ENCODE data around the gene MALRD1.

The MALRD1 gene

DNA sequence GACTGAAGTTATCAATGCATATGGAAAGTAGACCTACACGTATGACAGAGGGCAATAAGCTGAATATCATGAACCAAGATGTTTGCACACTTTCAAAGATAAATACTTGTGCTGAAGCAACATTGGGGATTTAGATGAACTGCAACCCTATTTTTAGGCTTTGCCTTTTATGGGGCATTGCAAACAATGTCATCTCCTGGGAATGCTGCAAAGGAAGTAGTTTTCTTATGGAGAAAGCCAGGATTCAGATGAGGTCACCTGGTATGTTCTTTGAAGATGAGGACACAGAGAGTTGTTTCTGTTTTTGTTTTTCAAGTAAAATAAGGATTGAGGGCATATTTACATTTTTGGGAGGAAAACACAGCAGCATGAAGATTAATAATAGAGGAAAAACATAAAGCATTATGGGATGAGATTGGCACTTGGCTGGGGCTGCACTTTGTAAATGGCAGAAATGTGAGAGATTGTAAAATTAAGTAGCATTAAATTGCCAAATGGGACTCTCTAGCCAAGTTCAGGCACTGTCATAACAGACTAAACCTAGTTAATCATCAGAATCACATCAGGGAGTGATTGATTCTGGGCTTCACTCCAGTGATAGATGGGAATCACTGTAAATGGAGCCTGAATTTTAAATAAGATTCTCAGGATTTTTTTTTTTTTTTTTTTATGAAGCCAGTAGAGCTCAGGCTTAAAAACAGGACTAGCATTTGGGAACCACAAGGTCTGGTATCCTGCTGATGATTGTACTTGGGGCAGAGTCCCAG is 63.1 kb downstream of the MALRD1 start:
- DNase-seq = no peak

- DNase-seq = no peak
Measured at GRCh38 chr10:19117438-19117837, 68.8 kb downstream of the MALRD1 start.

DNA sequence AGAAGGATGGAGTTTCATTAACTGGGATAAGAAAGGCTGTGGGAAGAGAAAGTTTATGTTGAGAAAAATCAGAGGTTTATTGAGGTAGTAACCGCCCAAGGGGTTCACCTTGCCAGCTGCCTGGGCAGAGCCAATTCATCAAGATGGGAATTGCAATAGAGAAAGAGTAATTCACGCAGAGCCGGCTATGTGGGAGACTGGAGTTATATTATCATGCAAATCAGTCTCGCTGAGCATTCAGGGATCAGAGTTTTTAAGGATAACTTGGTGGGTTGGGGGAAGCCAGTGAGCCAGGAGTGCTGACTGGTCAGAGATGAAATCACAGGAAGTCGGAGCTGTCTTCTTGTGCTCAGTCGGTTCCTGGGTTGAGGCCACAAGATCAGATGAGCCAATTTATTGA is 70.6 kb downstream of the MALRD1 start:
- no peak for DNase-seq

DNA sequence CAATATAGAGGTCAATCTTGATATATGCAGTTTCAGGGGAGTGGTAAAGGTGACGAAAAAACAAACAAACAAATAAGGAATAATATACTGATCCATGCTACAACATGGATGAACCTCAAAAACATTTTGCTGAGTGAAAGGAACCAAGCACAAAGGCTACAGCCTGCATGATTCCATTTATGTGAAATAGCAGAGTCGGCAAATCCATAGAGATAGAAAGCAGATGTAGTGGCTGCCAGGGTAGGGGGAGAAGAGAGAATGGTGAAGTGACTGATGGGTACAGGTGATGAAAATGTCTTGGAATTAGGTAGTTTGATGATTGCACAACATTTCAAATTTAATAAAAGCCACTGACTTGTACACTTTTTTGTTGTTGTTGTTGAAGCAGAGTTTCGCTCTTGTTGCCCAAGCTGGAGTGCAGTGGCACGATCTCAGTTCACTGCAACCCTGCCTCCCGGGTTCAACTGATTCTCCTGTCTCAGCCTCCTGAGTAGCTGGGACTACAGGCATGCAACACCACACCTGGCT is 71.8 kb downstream of the MALRD1 start:
- no peak for DNase-seq

- DNase-seq = no peak
Measured at GRCh38 chr10:19133992-19134391, 85.4 kb downstream of the MALRD1 start.

DNA sequence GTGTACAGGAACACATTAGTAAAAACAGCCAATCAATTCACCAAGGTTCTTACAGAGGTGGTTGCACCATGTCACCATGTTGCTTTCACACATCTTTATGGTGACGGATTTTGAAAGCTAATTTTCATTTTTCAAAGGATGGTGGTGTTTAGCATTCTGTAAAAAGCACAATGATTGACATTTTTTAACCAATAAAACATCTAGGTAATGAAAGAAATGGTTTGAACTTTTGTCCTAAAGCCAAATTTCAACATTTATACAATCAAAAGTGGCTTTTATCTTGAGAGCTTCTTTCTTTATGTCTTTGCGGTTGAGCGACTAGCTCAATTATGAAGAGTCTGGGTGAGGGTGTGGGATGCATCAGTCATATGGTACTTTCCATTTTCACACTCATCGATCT is 94.4 kb downstream of the MALRD1 start:
- DNase-seq = no peak

- no peak for DNase-seq
Measured at GRCh38 chr10:19144206-19144605, 95.6 kb downstream of the MALRD1 start.

DNA sequence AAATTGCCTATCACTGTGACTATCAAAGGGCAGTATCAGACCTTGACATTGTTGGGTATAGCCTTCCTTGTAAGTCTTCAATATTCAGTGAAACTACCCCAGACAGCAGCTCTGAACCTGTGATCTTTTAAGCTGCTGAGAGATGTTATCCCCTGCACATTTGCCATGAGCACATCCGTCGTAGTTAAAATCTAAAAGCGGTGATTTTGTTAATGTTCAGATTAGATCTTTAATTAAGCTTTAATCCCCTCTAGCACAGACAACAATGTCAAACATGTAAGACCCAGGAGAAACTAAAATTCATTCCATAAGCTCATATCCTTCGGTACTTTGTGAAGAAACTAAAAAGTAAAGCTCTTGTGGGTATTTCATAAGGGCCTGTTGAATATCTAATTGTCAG is 105.8 kb downstream of the MALRD1 start:
- no peak for DNase-seq

GRCh38 chr10:19158358-19158757 is 109.8 kb downstream of the MALRD1 start:
- DNase-seq = no peak

- no peak for DNase-seq
Measured at GRCh38 chr10:19158870-19159269, 110.3 kb downstream of the MALRD1 start.

GRCh38 chr10:19164461-19164860 is 115.9 kb downstream of the MALRD1 start:
- DNase-seq = no peak

GRCh38 chr10:19168584-19168983 is 120.0 kb downstream of the MALRD1 start:
- no peak for DNase-seq

- DNase-seq = no peak
Measured at GRCh38 chr10:19169041-19169440, 120.4 kb downstream of the MALRD1 start.

- DNase-seq = no peak
Measured at GRCh38 chr10:19169684-19170083, 121.1 kb downstream of the MALRD1 start.

- DNase-seq = no peak
Measured at GRCh38 chr10:19178675-19179074, 130.1 kb downstream of the MALRD1 start.

GRCh38 chr10:19184891-19185290 is 136.3 kb downstream of the MALRD1 start:
- no peak for DNase-seq

GRCh38 chr10:19194866-19195265 is 146.3 kb downstream of the MALRD1 start:
- no peak for DNase-seq

GRCh38 chr10:19195698-19196097 is 147.1 kb downstream of the MALRD1 start:
- no peak for DNase-seq

GRCh38 chr10:19200211-19200610 is 151.6 kb downstream of the MALRD1 start:
- no peak for DNase-seq

GRCh38 chr10:19204246-19204917 is 155.8 kb downstream of the MALRD1 start:
- no peak for DNase-seq

- no peak for DNase-seq
Measured at GRCh38 chr10:19209319-19209718, 160.7 kb downstream of the MALRD1 start.

DNA sequence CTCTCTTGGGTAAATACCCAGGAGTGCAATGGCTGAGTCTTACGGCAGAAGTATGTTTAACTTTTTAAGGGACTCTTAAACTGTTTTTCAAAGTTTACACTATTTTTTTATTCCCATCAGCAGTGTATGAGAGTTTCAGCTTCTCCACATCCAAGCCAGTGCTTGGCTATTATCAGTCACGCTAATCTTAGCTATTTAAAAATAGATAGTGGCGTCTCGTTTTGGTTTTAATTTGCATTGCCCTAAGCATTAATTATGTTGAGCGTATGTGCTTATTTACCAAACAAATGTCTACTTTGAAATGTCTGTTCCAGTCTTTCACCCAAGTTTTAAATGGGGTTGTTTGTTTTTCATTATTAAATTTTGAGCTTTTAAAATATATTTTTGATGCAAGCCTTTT is 164.0 kb downstream of the MALRD1 start:
- no peak for DNase-seq

- DNase-seq = no peak
Measured at GRCh38 chr10:19221216-19221615, 172.6 kb downstream of the MALRD1 start.

DNA sequence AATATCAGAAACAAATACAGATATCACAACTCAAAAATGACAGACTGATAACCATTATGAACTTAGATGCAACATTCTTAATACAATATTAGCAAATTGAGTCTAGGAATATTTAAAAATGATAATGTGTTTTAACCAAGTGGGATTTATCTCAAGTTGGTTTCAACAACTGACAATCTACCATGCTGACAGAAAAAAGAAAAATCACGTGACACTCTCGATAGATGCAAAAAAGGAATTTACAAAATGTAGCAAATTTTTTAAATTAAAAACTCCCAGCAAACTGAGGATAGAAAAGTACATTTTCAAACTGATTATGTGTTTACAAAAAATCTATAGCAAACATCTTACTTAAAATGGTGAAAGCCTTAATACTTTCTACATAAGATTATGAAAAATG is 177.4 kb downstream of the MALRD1 start:
- no peak for DNase-seq
